ENCODE data around the gene SLC30A5. TPM values are rescaled to one million over a fixed set of nuclear protein-coding genes. Genes with fewer than 3 reads are reported as not detected.

The SLC30A5 gene
- total and polyA plus RNA-seq, 10 of the 15 experiments (the other 5 are each of a cell fraction or from before 2014, with no cell fraction given): 14.7 to 67.9 (median 38.4) TPM

DNA sequence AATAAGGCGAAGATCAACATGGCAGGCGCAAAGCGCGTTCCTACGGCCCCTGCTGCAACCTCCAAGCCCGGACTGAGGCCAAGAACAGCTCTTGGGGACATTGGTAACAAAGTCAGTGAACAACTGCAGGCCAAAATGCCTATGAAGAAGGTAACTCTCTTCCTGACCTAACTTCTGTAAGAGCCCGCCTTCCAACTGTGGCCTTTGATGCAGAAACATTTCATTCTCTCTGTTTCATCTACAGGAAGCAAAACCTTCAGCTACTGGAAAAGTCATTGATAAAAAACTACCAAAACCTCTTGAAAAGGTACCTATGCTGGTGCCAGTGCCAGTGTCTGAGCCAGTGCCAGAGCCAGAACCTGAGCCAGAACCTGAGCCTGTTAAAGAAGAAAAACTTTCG, 74.1 kb downstream of the SLC30A5 start:
- Histone ChIP-seq H3K27ac (ENCODE audit: control insufficient read depth, insufficient read depth) (peak overlapping the region; percentile 65), H3K9me3 (replicated peaks; ENCODE audit: control insufficient read depth, insufficient read depth, low read length) (no peaks in the 10 kb centered on the region), H3K9ac (ENCODE audit: control insufficient read depth, insufficient read depth, low read length) (peak overlapping the region; percentile 79), H4K20me1 (ENCODE audit: control insufficient read depth, insufficient read depth) (no peaks in the 10 kb centered on the region), H3K4me1 (ENCODE audit: control insufficient read depth, insufficient read depth, low read length) (no peaks in the 10 kb centered on the region), H3K27me3 (replicated peaks in 1 of 2; ENCODE audit: control insufficient read depth in 2 of 2, insufficient read depth in 2 of 2, low read length in 1 of 2) (no peaks in the 10 kb centered on the region), H3K4me3 (peak overlapping the region; percentile 86), H2AFZ (ENCODE audit: control insufficient read depth, low read depth, low read length) (peak overlapping the region; percentile 70), H3K36me3 (ENCODE audit: control insufficient read depth in 2 of 2, insufficient read depth in 2 of 2, low read length in 1 of 2) (peaks cover 2 to 4% of the 10 kb centered on the region in 2 experiments; a peak in 2 of 4 replicates), H3K79me2 (ENCODE audit: control insufficient read depth, insufficient read depth, low read length) (peaks cover 28% of the 10 kb centered on the region), H3K4me2 (ENCODE audit: control insufficient read depth, insufficient read depth) (peak overlapping the region; percentile 88)
- 14% methylated on average over 8 of the region's 8 CpGs for WGBS (ENCODE audit: insufficient coverage, insufficient replicate concordance, low lambda C conversion rate, missing lambda C conversion rate)
- in situ Hi-C loops (cut with MboI) (no loop called here), intact Hi-C loops (cut with micrococcal nuclease; ENCODE audit: unreplicated experiment) (loop anchor here (2.0 to 10.0 kb wide), 3 partner anchors 21 to 197 kb away; partner anchors contain the start of genes AK6, CENPH, RAD17 and SLC30A5)
- ChIA-PET RAD21 (ENCODE audit: unreplicated experiment) (interaction anchor here (1.1 to 1.7 kb wide), 2 partner anchors 74 to 167 kb away, joined by 3 to 5 read pairs; partner anchors contain the start of gene SLC30A5), POLR2A (interaction anchor here (1.1 to 1.7 kb wide), 3 partner anchors 22 to 75 kb away, joined by 3 to 6 read pairs (median 3); partner anchors contain the start of gene CENPH), CTCF (interaction anchor here (1.1 to 2.0 kb wide), 3 partner anchors 14 to 74 kb away, joined by 3 to 8 read pairs (median 4); partner anchors contain the start of genes CENPH and SLC30A5), SMC1A (ENCODE audit: uncharacterized antibody, unreplicated experiment) (interaction anchor here (0.7 to 1.6 kb wide), 5 partner anchors 10 to 68 kb away, joined by 3 to 5 read pairs (median 3); partner anchors contain the start of gene CDK7)
- BruUV-seq (replicated peaks): no TSS peak
- FAIRE-seq (no peak), DNase-seq (ENCODE audit: low read depth, low spot score) (no peak), ATAC-seq (no peak)
- TF ChIP-seq DPF2 (IDR thresholded peaks at IDR 0.05): no peak
- no peak for TF ChIP-seq RAD51 (IDR thresholded peaks at IDR 0.05)
- TF ChIP-seq, protein P1, sequence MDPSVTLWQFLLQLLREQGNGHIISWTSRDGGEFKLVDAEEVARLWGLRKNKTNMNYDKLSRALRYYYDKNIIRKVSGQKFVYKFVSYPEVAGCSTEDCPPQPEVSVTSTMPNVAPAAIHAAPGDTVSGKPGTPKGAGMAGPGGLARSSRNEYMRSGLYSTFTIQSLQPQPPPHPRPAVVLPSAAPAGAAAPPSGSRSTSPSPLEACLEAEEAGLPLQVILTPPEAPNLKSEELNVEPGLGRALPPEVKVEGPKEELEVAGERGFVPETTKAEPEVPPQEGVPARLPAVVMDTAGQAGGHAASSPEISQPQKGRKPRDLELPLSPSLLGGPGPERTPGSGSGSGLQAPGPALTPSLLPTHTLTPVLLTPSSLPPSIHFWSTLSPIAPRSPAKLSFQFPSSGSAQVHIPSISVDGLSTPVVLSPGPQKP (IDR thresholded peaks at IDR 0.05; ENCODE audit: low read depth, low read length): no peak
- no peak for TF ChIP-seq ZNF274 (IDR thresholded peaks at IDR 0.05; ENCODE audit: insufficient read depth, insufficient read length)
- no peak for TF ChIP-seq NR2C2 (IDR thresholded peaks at IDR 0.05; ENCODE audit: borderline replicate concordance, control insufficient read depth, insufficient read length, low read depth)
- no peak for TF ChIP-seq STAT1 (conservative IDR thresholded peaks at IDR 0.05)
- TF ChIP-seq JUND (IDR thresholded peaks at IDR 0.05; ENCODE audit: low read depth, low read length): no peak
- TF ChIP-seq, protein P2, sequence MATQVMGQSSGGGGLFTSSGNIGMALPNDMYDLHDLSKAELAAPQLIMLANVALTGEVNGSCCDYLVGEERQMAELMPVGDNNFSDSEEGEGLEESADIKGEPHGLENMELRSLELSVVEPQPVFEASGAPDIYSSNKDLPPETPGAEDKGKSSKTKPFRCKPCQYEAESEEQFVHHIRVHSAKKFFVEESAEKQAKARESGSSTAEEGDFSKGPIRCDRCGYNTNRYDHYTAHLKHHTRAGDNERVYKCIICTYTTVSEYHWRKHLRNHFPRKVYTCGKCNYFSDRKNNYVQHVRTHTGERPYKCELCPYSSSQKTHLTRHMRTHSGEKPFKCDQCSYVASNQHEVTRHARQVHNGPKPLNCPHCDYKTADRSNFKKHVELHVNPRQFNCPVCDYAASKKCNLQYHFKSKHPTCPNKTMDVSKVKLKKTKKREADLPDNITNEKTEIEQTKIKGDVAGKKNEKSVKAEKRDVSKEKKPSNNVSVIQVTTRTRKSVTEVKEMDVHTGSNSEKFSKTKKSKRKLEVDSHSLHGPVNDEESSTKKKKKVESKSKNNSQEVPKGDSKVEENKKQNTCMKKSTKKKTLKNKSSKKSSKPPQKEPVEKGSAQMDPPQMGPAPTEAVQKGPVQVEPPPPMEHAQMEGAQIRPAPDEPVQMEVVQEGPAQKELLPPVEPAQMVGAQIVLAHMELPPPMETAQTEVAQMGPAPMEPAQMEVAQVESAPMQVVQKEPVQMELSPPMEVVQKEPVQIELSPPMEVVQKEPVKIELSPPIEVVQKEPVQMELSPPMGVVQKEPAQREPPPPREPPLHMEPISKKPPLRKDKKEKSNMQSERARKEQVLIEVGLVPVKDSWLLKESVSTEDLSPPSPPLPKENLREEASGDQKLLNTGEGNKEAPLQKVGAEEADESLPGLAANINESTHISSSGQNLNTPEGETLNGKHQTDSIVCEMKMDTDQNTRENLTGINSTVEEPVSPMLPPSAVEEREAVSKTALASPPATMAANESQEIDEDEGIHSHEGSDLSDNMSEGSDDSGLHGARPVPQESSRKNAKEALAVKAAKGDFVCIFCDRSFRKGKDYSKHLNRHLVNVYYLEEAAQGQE (IDR thresholded peaks at IDR 0.05; ENCODE audit: low read depth, low read length): no peak
- TF ChIP-seq, protein P3, sequence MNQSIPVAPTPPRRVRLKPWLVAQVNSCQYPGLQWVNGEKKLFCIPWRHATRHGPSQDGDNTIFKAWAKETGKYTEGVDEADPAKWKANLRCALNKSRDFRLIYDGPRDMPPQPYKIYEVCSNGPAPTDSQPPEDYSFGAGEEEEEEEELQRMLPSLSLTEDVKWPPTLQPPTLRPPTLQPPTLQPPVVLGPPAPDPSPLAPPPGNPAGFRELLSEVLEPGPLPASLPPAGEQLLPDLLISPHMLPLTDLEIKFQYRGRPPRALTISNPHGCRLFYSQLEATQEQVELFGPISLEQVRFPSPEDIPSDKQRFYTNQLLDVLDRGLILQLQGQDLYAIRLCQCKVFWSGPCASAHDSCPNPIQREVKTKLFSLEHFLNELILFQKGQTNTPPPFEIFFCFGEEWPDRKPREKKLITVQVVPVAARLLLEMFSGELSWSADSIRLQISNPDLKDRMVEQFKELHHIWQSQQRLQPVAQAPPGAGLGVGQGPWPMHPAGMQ (IDR thresholded peaks at IDR 0.05; ENCODE audit: borderline replicate concordance): no peak
- no peak for TF ChIP-seq RFX5 (IDR thresholded peaks at IDR 0.05; ENCODE audit: low read depth, low read length)
- no peak for TF ChIP-seq EP300 (IDR thresholded peaks at IDR 0.05; ENCODE audit: borderline replicate concordance in 1 of 2, control insufficient read depth in 1 of 2, low read depth in 2 of 2, low read length in 2 of 2)
- TF ChIP-seq ZNF622 (IDR thresholded peaks at IDR 0.05): no peak
- TF ChIP-seq ZNF24 (IDR thresholded peaks at IDR 0.05): no peak

Measured in GM12878 (cell line).